SK-N-SH treated with all-trans-retinoic acid at 6 μM for 48 hours (cell line): Measurements from ENCODE around the gene FCHSD2.

Experiments used
- ATAC-seq: fragments of 200-7000 bp; cut with Tn5 transposase; 3 replicates; pipeline ENCODE4 v1.9.1; 2020; ENCODE audit warnings: mild to moderate bottlenecking, moderate library complexity
- ARNTL ChIP-seq: fragments of 450-650 bp; formaldehyde crosslinking; IDR thresholded peaks from 2 replicates; pipeline ENCODE4 v1.5.0; 2020; ENCODE audit warnings: low read depth, mild to moderate bottlenecking, moderate library complexity, borderline replicate concordance
- BACH2 ChIP-seq: fragments of 250-450 bp; sonication (Bioruptor Pico); IDR thresholded peaks from 2 replicates; pipeline ENCODE4 v1.9.0; 2021; ENCODE audit warnings: mild to moderate bottlenecking, borderline replicate concordance
- CSDC2 ChIP-seq: fragments of 250-450 bp; sonication (Bioruptor Pico); IDR thresholded peaks from 2 replicates; pipeline ENCODE4 v1.5.0; 2020; ENCODE audit warnings: mild to moderate bottlenecking, moderate library complexity
- ISL1 ChIP-seq: fragments of 250-450 bp; sonication (Bioruptor Pico); IDR thresholded peaks from 2 replicates; pipeline ENCODE4 v2.1.2; 2022; ENCODE audit warnings: mild to moderate bottlenecking, moderate library complexity
- OSR1 ChIP-seq: fragments of 250-450 bp; sonication (Bioruptor Pico); IDR thresholded peaks from 2 replicates; pipeline ENCODE4 v1.8.0; 2022; ENCODE audit warnings: moderate library complexity, mild to moderate bottlenecking, inconsistent platforms
- PPARA ChIP-seq: fragments of 250-450 bp; sonication (Bioruptor Pico); IDR thresholded peaks from 2 replicates; pipeline ENCODE4 v1.5.0; 2020; ENCODE audit warnings: mild to moderate bottlenecking, borderline replicate concordance
- RARB ChIP-seq: fragments of 250-450 bp; sonication (Bioruptor Pico); IDR thresholded peaks from 2 replicates; pipeline ENCODE4 v1.8.0; 2021; ENCODE audit warnings: mild to moderate bottlenecking, moderate library complexity
- TCF4 ChIP-seq: fragments of 250-450 bp; sonication (Bioruptor Pico); IDR thresholded peaks from 2 replicates; pipeline ENCODE4 v1.8.0; 2021; ENCODE audit warnings: mild to moderate bottlenecking, moderate library complexity, borderline replicate concordance
- TOX ChIP-seq: fragments of 250-450 bp; sonication (Bioruptor Pico); IDR thresholded peaks from 2 replicates; pipeline ENCODE4 v1.8.0; 2021; ENCODE audit warnings: mild to moderate bottlenecking, moderate library complexity, borderline replicate concordance
- ZC3H10 ChIP-seq: fragments of 250-450 bp; sonication (Bioruptor Pico); IDR thresholded peaks from 2 replicates; pipeline ENCODE4 v1.5.1; 2021; ENCODE audit warnings: mild to moderate bottlenecking, moderate library complexity
- ZFP3 ChIP-seq: fragments of 250-450 bp; sonication (Bioruptor Pico); IDR thresholded peaks from 2 replicates; pipeline ENCODE4 v1.5.0; 2020; ENCODE audit warnings: mild to moderate bottlenecking, moderate library complexity
- ZFP30 ChIP-seq: fragments of 450-650 bp; formaldehyde crosslinking; IDR thresholded peaks from 2 replicates; pipeline ENCODE4 v1.5.0; 2022; ENCODE audit warnings: mild to moderate bottlenecking, moderate library complexity
- ZNF565 ChIP-seq: fragments of 450-650 bp; formaldehyde crosslinking; conservative IDR thresholded peaks from 2 replicates; pipeline ENCODE4 v1.5.0; 2020; ENCODE audit warnings: low read depth, mild to moderate bottlenecking, moderate library complexity
- ZNF70 ChIP-seq: fragments of 450-650 bp; formaldehyde crosslinking; IDR thresholded peaks from 2 replicates; pipeline ENCODE4 v1.5.0; 2020; ENCODE audit warnings: mild to moderate bottlenecking, moderate library complexity
- ZNF8 ChIP-seq: fragments of 450-650 bp; formaldehyde crosslinking; IDR thresholded peaks from 2 replicates; pipeline ENCODE4 v1.5.0; 2020; ENCODE audit warnings: mild to moderate bottlenecking, moderate library complexity
- TF ChIP-seq, protein P1 (sequence below): fragments of 250-450 bp; sonication (Bioruptor Pico); IDR thresholded peaks from 2 replicates; pipeline ENCODE4 v1.8.0; 2021; ENCODE audit warnings: low read depth, mild to moderate bottlenecking, moderate library complexity, borderline replicate concordance
- TF ChIP-seq, protein P2 (sequence below): fragments of 250-450 bp; sonication (Bioruptor Pico); IDR thresholded peaks from 2 replicates; pipeline ENCODE4 v1.5.1; 2021; ENCODE audit warnings: mild to moderate bottlenecking, moderate library complexity
- TF ChIP-seq, protein P3 (sequence below): fragments of 250-450 bp; sonication (Bioruptor Pico); IDR thresholded peaks from 2 replicates; pipeline ENCODE4 v1.5.1; 2020; ENCODE audit warnings: low read depth, mild to moderate bottlenecking, moderate library complexity
- TF ChIP-seq, protein P4 (sequence below): fragments of 250-450 bp; sonication (Bioruptor Pico); IDR thresholded peaks from 2 replicates; pipeline ENCODE4 v1.8.0; 2020; ENCODE audit warnings: mild to moderate bottlenecking, moderate library complexity, borderline replicate concordance
- TF ChIP-seq, protein P5 (sequence below): fragments of 250-450 bp; sonication (Bioruptor Pico); IDR thresholded peaks from 2 replicates; pipeline ENCODE4 v1.5.0; 2020; ENCODE audit warnings: mild to moderate bottlenecking, moderate library complexity

The FCHSD2 gene

DNA sequence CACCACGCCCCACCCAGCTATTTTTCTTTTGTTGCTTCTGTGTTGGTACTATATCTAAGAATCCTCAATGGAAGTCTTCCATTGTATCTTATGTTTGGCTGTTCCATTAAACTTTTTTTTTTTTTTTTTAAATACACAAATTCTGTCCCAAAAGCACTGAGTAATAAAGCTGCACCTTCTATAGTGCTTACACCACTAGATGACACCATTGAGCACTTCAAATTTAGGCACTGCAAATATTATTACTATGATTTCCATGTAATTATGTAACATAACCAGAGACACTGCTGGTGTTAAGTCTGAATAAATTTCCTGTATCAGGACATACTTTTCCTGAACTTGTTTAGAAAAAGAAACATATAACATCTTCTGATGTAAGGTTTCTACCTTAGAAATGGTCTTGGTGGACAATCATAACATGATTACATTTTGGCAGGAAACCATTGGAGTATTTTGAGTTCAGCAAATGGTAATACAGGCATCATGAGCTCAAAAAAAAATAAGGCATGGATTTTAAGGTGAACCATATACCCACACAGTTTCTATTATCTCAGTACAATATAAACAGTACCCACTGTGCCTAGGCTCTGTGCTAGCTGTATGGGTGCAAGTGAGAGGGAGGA is 217.4 kb downstream of the FCHSD2 start:
- no peak for TF ChIP-seq ZC3H10
- TF ChIP-seq, protein P1, sequence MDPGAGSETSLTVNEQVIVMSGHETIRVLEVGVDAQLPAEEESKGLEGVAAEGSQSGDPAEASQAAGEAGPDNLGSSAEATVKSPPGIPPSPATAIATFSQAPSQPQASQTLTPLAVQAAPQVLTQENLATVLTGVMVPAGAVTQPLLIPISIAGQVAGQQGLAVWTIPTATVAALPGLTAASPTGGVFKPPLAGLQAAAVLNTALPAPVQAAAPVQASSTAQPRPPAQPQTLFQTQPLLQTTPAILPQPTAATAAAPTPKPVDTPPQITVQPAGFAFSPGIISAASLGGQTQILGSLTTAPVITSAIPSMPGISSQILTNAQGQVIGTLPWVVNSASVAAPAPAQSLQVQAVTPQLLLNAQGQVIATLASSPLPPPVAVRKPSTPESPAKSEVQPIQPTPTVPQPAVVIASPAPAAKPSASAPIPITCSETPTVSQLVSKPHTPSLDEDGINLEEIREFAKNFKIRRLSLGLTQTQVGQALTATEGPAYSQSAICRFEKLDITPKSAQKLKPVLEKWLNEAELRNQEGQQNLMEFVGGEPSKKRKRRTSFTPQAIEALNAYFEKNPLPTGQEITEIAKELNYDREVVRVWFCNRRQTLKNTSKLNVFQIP, result no peak
- no peak for TF ChIP-seq ZFP3 (CRISPR knock-in tag)
- no peak for TF ChIP-seq OSR1 (CRISPR knock-in tag)
- TF ChIP-seq ZFP30 (CRISPR knock-in tag), result no peak
- no peak for TF ChIP-seq ZNF8
- no peak for TF ChIP-seq ZNF70
- TF ChIP-seq BACH2 (CRISPR knock-in tag), result no peak
- TF ChIP-seq, protein P2, sequence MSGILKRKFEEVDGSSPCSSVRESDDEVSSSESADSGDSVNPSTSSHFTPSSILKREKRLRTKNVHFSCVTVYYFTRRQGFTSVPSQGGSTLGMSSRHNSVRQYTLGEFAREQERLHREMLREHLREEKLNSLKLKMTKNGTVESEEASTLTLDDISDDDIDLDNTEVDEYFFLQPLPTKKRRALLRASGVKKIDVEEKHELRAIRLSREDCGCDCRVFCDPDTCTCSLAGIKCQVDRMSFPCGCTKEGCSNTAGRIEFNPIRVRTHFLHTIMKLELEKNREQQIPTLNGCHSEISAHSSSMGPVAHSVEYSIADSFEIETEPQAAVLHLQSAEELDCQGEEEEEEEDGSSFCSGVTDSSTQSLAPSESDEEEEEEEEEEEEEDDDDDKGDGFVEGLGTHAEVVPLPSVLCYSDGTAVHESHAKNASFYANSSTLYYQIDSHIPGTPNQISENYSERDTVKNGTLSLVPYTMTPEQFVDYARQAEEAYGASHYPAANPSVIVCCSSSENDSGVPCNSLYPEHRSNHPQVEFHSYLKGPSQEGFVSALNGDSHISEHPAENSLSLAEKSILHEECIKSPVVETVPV (CRISPR knock-in tag), result no peak
- TF ChIP-seq, protein P3, sequence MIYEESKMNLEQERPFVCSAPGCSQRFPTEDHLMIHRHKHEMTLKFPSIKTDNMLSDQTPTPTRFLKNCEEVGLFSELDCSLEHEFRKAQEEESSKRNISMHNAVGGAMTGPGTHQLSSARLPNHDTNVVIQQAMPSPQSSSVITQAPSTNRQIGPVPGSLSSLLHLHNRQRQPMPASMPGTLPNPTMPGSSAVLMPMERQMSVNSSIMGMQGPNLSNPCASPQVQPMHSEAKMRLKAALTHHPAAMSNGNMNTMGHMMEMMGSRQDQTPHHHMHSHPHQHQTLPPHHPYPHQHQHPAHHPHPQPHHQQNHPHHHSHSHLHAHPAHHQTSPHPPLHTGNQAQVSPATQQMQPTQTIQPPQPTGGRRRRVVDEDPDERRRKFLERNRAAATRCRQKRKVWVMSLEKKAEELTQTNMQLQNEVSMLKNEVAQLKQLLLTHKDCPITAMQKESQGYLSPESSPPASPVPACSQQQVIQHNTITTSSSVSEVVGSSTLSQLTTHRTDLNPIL (CRISPR knock-in tag), result no peak
- no peak for TF ChIP-seq ARNTL (CRISPR knock-in tag)
- TF ChIP-seq TCF4 (CRISPR knock-in tag), result no peak
- TF ChIP-seq ISL1 (CRISPR knock-in tag), result no peak
- no peak for TF ChIP-seq PPARA (CRISPR knock-in tag)
- ATAC-seq, result peak; percentile 51; the same call in 2 of the 3 replicates

DNA sequence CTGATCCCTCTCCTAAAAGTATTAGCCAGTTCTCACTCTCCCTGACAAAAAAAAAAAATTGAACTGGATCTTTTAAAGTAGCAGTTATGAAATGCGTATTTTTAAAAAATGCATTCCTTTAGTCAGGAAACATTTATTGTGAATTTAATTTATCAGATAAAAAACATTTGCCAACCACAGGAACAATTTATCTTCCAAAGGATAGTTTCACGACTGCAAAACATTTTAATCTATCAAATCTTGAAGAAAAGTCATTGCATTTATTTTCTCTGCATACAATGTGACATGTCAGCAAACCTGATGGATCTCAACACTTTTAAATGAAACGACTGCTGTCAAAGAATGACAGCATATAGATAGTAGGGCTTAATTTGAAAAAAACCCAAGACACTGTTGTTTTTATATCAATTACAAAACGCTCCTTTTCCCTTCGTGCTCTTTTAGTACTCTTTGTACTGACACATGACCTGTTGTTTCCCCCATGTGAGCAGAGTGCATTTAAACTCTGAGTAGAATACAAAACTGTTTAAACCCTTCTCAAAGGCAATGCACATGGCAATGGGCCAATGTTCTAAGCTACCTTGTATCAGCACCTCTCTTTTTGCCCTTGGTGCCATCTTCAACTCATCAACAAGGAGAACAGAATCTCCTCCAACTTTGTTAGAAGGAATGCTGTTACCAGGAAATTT is 220.9 kb downstream of the FCHSD2 start:
- TF ChIP-seq ISL1 (CRISPR knock-in tag) (peak; percentile 75), ZC3H10 (no peak)
- TF ChIP-seq, all 23 proteins: peak for 1
- peak; percentile 53 for ATAC-seq

DNA sequence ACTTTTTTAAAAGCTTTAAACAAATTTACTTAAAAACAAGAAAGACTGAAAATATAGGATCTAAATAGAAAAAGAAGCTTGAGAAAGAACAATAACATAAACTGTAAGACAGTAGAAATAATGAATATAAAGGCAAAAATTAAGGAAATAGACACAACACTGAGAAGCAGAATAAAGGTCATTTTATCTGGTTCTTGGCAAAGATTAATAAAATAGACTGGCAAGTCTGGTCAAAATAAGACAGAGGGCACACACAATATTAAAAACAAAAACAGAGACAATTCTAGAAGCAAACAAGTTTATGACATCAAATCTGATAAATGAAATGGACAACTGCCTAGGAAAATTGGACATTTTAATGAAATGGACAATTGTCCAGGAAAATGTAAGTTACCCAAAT is 222.1 kb downstream of the FCHSD2 start:
- ATAC-seq, result no peak
- TF ChIP-seq, protein P4, sequence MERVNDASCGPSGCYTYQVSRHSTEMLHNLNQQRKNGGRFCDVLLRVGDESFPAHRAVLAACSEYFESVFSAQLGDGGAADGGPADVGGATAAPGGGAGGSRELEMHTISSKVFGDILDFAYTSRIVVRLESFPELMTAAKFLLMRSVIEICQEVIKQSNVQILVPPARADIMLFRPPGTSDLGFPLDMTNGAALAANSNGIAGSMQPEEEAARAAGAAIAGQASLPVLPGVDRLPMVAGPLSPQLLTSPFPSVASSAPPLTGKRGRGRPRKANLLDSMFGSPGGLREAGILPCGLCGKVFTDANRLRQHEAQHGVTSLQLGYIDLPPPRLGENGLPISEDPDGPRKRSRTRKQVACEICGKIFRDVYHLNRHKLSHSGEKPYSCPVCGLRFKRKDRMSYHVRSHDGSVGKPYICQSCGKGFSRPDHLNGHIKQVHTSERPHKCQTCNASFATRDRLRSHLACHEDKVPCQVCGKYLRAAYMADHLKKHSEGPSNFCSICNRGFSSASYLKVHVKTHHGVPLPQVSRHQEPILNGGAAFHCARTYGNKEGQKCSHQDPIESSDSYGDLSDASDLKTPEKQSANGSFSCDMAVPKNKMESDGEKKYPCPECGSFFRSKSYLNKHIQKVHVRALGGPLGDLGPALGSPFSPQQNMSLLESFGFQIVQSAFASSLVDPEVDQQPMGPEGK (CRISPR knock-in tag), result no peak
- TF ChIP-seq RARB (CRISPR knock-in tag) (no peak), ARNTL (CRISPR knock-in tag) (no peak), BACH2 (CRISPR knock-in tag) (no peak), TCF4 (CRISPR knock-in tag) (no peak), PPARA (CRISPR knock-in tag) (no peak), ZNF565 (CRISPR knock-in tag) (no peak), CSDC2 (CRISPR knock-in tag) (no peak), ISL1 (CRISPR knock-in tag) (no peak), TOX (CRISPR knock-in tag) (no peak)
- TF ChIP-seq, protein P3 (CRISPR knock-in tag), result no peak
- TF ChIP-seq, protein P2 (CRISPR knock-in tag), result no peak
- TF ChIP-seq, protein P5, sequence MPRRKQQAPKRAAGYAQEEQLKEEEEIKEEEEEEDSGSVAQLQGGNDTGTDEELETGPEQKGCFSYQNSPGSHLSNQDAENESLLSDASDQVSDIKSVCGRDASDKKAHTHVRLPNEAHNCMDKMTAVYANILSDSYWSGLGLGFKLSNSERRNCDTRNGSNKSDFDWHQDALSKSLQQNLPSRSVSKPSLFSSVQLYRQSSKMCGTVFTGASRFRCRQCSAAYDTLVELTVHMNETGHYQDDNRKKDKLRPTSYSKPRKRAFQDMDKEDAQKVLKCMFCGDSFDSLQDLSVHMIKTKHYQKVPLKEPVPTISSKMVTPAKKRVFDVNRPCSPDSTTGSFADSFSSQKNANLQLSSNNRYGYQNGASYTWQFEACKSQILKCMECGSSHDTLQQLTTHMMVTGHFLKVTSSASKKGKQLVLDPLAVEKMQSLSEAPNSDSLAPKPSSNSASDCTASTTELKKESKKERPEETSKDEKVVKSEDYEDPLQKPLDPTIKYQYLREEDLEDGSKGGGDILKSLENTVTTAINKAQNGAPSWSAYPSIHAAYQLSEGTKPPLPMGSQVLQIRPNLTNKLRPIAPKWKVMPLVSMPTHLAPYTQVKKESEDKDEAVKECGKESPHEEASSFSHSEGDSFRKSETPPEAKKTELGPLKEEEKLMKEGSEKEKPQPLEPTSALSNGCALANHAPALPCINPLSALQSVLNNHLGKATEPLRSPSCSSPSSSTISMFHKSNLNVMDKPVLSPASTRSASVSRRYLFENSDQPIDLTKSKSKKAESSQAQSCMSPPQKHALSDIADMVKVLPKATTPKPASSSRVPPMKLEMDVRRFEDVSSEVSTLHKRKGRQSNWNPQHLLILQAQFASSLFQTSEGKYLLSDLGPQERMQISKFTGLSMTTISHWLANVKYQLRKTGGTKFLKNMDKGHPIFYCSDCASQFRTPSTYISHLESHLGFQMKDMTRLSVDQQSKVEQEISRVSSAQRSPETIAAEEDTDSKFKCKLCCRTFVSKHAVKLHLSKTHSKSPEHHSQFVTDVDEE, result no peak
